A673 (cell line): ENCODE data around the gene EDA. TPM values are rescaled to one million over a fixed set of nuclear protein-coding genes. Genes with fewer than 3 reads are reported as not detected.

Experiments used
- BruUV-seq: library from RNA; stranded (reverse); fragments of 400-500 nt; replicated peaks from 2 replicates; lab custom pipeline; 2021; lab: Mats Ljungman, UMichigan
- CTCF ChIA-PET: fragments of 300-600 bp; sonication (Branson Sonifier 250); formaldehyde crosslinking; loops from one replicate; lab custom pipeline; 2022; ENCODE audit warnings: antibody characterized with exemption; lab: Charles Lee
- POLR2A ChIA-PET: fragments of 300-600 bp; sonication (Branson Sonifier 250); formaldehyde crosslinking; loops from one replicate; lab custom pipeline; 2022; ENCODE audit warnings: antibody characterized with exemption; ENCODE audit not compliant: low non-redundant PET; lab: Charles Lee
- DNase-seq: peaks from one replicate; pipeline ENCODE4 v3.0.0-alpha.2; 2015; ENCODE audit warnings: low spot score
- H3K27ac ChIP-seq: fragments of 200-600 bp; sonication (generic); 2 replicates; pipeline ENCODE4 v1.5.1; 2016; ENCODE audit warnings: mixed run types, low read depth, mild to moderate bottlenecking, mixed read lengths, antibody characterized with exemption, low read length; ENCODE audit not compliant: poor library complexity, severe bottlenecking
- H3K27me3 ChIP-seq: fragments of 200-600 bp; sonication (generic); replicated peaks from 2 replicates; pipeline ENCODE4 v1.6.1; 2017; ENCODE audit warnings: mixed run types, low read depth, mild to moderate bottlenecking, mixed read lengths, antibody characterized with exemption, low read length; ENCODE audit not compliant: insufficient read depth, poor library complexity
- H3K36me3 ChIP-seq: fragments of 200-600 bp; sonication (generic); 2 replicates; pipeline ENCODE4 v1.6.1; 2016; ENCODE audit warnings: mixed run types, mild to moderate bottlenecking, mixed read lengths, antibody characterized with exemption, low read length; ENCODE audit not compliant: insufficient read depth, poor library complexity, severe bottlenecking
- H3K4me1 ChIP-seq: fragments of 200-600 bp; sonication (generic); 2 replicates; pipeline ENCODE4 v1.6.1; 2017; ENCODE audit warnings: mixed run types, mild to moderate bottlenecking, mixed read lengths, antibody characterized with exemption, low read length; ENCODE audit not compliant: insufficient read depth, poor library complexity, severe bottlenecking
- H3K4me3 ChIP-seq: fragments of 200-600 bp; sonication (generic); 2 replicates; pipeline ENCODE4 v1.5.1; 2016; ENCODE audit warnings: low read depth, mixed run types, mild to moderate bottlenecking, mixed read lengths, low read length; ENCODE audit not compliant: poor library complexity, severe bottlenecking
- H3K9me3 ChIP-seq: fragments of 200-600 bp; sonication (generic); 2 replicates; pipeline ENCODE4 v1.6.1; 2016; ENCODE audit warnings: mixed run types, low read depth, mild to moderate bottlenecking, mixed read lengths, antibody characterized with exemption, low read length; ENCODE audit not compliant: poor library complexity, severe bottlenecking
- CTCF ChIP-seq: fragments of 300-800, 200-600 bp; sonication (generic); conservative IDR thresholded peaks from 2 replicates; pipeline ENCODE4 v1.5.1; 2017; ENCODE audit warnings: low read depth, mild to moderate bottlenecking, antibody characterized with exemption, low read length, moderate library complexity, mixed read lengths
- EZH2 ChIP-seq: fragments of 200-600 bp; sonication (generic); IDR thresholded peaks from 2 replicates; pipeline ENCODE4 v1.6.1; 2017; ENCODE audit warnings: borderline replicate concordance, low read depth, mild to moderate bottlenecking, mixed read lengths, antibody characterized with exemption, low read length; ENCODE audit not compliant: poor library complexity, severe bottlenecking
- intact Hi-C: fragments of 100-400 bp; cut with micrococcal nuclease; formaldehyde crosslinking; loops from one replicate; pipeline ENCODE4 v1.10.0; 2022; ENCODE audit not compliant: unreplicated experiment
- total RNA-seq: library from RNA; stranded (reverse); gene quantifications from 2 replicates; pipeline ENCODE4 v1.2.3, GENCODE V29; 2021

Gene EDA
- total RNA-seq, 1 experiment from 2014 or later: 3.3 TPM

GRCh38 chrX:69762340-69762739 lies 146.4 kb downstream of the EDA start:
- no peak overlapping the region for H3K4me3 ChIP-seq
- no TSS peak for BruUV-seq
- H3K27ac ChIP-seq: no peak overlapping the region
- no peaks in the 10 kb centered on the region for H3K27me3 ChIP-seq
- no peaks in the 10 kb centered on the region for H3K9me3 ChIP-seq
- DNase-seq: no peak
- H3K4me1 ChIP-seq: no peaks in the 10 kb centered on the region
- no peaks in the 10 kb centered on the region for H3K36me3 ChIP-seq
- intact Hi-C loops: no loop called here
- ChIA-PET POLR2A (no interaction called here), CTCF (no interaction called here)
- no peak for TF ChIP-seq EZH2

GRCh38 chrX:69793260-69793935 lies 177.5 kb downstream of the EDA start:
- intact Hi-C loops: no loop called here
- no TSS peak for BruUV-seq
- ChIA-PET POLR2A (no interaction called here), CTCF (no interaction called here)
- H3K4me3 ChIP-seq: no peak overlapping the region
- no peak for DNase-seq
- H3K9me3 ChIP-seq: peaks cover 5% of the 10 kb centered on the region
- no peaks in the 10 kb centered on the region for H3K27me3 ChIP-seq
- no peaks in the 10 kb centered on the region for H3K36me3 ChIP-seq
- H3K4me1 ChIP-seq: no peaks in the 10 kb centered on the region
- TF ChIP-seq CTCF (no peak), EZH2 (no peak)
- H3K27ac ChIP-seq: no peak overlapping the region

DNA sequence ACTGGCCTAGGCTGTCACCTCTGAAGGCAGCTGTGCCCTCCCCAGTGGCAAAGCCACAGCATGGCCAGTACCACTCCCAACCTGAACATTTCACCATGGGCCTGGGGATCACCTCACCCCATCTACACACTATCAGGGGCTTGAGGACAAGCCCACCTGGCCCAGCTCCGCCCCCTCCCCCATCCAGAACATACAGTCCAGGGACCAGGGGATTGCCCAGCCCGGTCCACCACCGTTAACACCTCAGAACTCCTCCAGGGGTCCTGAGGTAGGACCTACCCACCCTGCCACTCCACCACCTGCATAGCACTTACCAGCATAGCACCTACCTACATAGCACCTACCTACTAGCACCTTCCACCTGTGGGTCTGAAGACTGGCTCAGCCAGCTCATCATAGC lies 179.8 kb downstream of the EDA start:
- ChIA-PET POLR2A (no interaction called here), CTCF (no interaction called here)
- intact Hi-C loops: no loop called here
- TF ChIP-seq EZH2 (no peak), CTCF (no peak)
- Histone ChIP-seq H3K9me3 (peaks cover 5% of the 10 kb centered on the region), H3K4me3 (no peak overlapping the region), H3K27ac (no peak overlapping the region), H3K27me3 (no peaks in the 10 kb centered on the region), H3K4me1 (no peaks in the 10 kb centered on the region), H3K36me3 (no peaks in the 10 kb centered on the region)
- BruUV-seq: no TSS peak
- DNase-seq: no peak

- Histone ChIP-seq H3K4me3 (no peak overlapping the region), H3K27ac (no peak overlapping the region), H3K36me3 (no peaks in the 10 kb centered on the region), H3K9me3 (no peaks in the 10 kb centered on the region), H3K4me1 (no peaks in the 10 kb centered on the region), H3K27me3 (no peaks in the 10 kb centered on the region)
- no peak for TF ChIP-seq EZH2
- TF ChIP-seq CTCF: no peak
- DNase-seq: no peak
- POLR2A ChIA-PET: no interaction called here
- intact Hi-C loops: no loop called here
- BruUV-seq: no TSS peak
- CTCF ChIA-PET: no interaction called here
Observed at GRCh38 chrX:69807400-69807799, 191.5 kb downstream of the EDA start.
